GM18861 (cell line): ENCODE data around the gene SEMA6B.
"Not testable (repeated sequence)": the region's sequence is repeated elsewhere in the genome, so short reads cannot be mapped to it uniquely, and the experiment has no call there.

ENCODE experiments used
- ATAC-seq: cut with Tn5 transposase; IDR thresholded peaks from one replicate; pipeline ENCODE4 v1.9.1; 2021; ENCODE audit not compliant: unreplicated experiment

The SEMA6B gene

DNA sequence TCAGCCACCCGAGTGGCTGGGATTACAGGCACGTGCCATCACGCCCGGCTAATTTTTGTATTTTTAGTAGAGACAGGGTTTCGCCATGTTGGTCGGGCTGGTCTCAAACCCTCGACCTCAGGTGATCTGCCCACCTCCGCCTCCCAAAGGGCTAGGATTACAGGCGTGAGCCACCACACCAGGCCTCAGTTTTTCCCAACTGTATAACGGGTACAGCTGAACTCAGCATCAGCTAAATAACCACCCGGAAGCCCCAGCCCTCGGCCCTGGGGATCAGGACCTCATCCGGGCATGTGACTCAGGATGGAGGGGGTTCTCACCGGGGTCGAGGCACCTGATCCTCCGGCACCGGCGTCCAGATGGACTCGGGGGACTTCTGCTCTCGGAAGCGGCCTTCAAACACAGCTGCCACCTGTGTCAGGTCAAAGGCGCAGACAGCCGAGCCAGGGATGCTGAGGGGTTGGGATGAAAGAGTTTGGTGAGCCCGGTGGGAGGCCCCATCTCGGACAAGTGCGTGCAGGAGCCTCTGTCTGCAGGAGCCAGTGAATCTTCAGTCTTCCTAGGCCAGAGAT lies 8.9 kb downstream of the SEMA6B start:
- ATAC-seq: no peak

GRCh38 chr19:4550018-4550417 lies 9.5 kb downstream of the SEMA6B start:
- no peak for ATAC-seq

DNA sequence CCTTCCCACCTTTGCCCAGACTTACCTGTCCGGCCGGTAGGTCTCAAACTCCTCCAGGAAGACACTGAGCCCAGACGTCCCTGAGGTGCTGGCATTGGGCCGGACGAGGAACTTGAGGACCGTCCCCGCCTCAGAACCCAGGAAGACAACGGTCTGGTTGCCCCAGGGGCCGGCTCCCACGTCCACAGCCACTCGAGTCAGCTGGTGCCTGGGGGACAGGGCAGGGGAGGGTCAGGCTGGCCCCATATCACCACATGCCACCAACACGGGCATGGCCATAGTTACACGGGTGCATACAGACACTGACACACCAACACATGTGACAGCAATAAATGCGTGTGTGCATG lies 11.3 kb downstream of the SEMA6B start:
- no peak for ATAC-seq

- ATAC-seq: no peak
Observed at GRCh38 chr19:4547303-4548237, 11.9 kb downstream of the SEMA6B start.

DNA sequence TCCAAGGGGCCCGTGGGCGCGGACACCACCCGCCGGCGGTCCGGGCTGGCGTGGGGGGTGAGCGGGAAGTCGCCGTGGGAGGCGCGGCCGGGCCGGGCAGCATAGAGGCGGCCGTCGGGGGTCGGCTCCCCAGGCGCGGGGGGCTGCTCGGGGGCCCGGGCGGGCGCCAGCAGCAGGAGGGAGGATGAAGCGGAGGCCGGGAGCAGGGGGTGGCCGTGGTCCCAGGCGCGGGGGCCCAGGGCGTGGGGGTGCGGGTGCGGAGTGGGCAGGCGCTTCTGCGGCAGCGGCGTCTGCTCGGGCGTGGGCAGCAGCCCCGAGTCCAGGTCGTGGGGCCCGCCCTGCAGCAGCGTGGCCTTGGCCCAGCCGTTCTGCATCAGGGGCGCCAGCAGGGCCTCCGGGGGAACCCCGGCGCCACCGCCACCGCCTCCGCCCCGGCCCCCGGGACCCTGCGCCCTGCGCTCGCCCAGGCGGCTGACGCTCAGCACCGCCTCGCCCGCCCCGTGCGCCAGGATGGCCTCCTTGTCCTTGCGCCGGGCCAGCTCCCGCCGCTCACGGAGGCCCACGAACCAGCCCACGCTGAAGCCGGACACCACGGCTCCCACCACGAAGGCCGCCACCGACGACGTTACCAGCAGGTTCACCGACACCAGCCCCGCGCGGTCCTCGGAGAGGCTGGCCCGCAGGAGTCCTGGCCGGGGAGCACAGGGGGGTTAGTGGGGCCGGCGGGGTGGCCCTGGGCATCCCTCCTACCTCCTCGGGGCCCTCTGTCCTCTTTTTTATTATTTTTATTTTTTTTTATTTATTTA lies 15.4 kb downstream of the SEMA6B start:
- ATAC-seq: no peak

DNA sequence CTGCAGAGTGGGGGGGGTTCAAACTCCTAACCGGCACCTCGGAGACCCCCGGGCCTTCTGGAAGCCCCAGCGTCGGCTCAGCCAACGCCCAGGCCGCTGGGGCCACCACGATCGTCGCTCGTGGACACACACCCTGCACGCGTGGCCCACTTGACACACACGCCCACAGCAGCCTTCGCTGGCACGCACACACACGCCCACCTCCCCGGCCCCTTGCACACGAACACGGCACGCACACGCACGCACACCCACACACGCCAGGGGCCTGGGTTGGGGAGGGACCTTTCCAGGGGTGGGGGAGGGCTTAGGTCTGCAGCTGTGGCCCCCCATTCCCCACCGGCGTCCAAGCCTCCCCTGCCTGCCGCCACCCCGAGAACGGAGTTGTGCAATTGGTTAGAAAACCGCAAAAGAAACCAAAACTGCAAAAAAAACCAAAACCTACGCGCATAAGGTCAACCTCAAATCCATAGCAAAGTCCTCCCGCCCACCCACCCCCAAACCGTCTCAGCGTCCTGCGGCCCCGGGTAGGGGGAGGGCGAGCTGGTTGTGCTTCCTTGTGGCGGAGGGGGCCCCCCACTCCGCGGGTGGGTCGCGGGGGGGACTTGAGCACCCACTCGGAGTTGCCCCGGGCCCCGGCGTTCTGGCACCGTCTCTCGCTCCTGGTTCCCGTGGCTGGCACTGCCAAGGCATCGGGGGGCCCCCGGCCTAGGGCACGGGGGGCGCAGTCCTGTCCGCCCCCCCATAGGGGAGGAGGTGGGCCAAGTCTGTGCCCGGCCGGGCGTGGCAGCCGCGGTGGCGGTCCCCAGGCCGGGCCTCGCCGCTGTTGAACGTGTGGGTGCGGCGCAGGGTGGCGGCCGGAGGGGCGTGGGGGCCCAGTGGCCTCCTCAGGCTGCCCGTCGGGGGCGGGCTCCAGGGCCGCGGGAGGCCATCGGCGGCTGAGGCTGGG lies 16.3 kb downstream of the SEMA6B start:
- no peak for ATAC-seq

GRCh38 chr19:4541806-4542145 lies 17.7 kb downstream of the SEMA6B start:
- ATAC-seq: not testable (repeated sequence)

DNA sequence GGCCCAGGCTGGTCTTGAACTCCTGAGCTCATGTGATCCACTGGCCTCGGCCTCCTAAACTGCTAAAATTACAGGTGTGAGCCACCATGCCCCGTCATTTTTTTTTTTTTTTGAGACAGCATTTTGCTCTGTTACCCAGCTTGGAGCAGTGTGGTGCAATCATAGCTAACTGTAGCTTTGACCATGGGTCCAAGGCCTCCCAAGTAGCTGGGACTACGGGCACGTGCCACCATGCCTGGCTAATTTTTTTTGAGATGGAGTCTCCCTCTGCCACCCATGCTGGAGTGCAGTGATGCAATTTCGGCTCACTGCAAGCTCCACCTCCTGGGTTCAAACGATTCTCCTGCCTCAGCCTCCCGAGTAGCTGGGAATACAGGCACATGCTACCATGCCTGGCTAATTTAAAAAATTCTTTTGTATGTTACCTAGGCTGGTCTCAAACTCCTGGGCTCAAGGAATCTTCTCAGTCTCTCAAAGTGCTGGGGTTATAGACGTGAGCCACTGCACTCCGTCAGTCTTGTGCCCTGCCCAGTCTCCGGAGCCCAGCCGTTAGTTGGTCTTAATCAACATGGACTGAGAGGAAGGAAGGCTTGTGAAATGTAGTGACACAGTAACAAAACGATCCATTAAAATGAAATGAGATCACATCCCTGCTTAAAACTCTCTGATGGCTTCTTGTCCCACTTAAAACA lies 18.2 kb downstream of the SEMA6B start:
- no peak for ATAC-seq

DNA sequence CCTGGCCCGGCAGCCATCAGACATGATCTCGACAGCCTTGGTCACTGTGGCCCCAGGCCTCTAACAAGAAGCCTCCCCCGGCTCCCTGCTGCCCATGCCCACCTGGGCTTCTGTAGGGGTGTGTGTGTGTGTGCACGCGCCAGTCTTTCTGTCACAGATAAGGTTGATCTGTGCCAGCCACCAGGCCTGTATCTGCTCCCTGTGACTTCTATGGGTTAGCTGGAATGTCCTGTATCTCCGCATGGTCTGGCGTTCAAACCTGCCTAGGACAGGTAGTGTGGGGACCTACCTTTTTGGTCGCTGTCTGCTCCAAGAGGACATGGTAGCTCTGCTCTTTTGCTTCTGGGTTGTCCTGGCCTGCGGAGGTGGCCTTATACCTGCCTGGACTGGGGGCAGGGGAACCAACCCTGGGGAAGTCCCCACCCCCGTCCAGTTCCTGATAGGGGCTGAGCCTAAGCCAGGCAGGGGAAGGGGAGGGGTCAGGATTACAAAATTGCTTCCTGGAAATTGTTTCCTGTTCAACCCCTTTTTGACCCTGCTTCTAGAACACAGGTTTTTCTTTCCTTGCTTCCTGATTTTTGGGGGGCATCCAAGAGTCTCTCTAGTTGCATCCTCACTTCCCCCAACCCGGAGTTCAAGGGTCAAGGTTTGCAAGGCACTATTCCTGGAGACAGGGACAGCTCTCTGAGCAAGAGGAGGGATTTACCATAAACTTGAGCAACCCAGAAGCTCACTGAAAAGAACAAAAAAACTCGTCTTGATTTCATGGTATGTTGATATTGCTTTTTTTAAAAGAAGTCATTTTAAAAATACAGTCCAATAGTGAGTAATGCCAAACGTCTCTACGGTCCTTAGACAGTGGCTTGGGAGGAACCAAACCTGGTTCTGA lies 19.5 kb downstream of the SEMA6B start, which contains the start of gene LRG1:
Gene LRG1 (minus strand): TSS at position 344 of the 889 bp plus-strand sequence. CDS start 23 bp downstream, at position 321.
- no peak for ATAC-seq

- no peak for ATAC-seq
Observed at GRCh38 chr19:4539169-4539692, 20.3 kb downstream of the SEMA6B start.

- ATAC-seq: no peak
Observed at GRCh38 chr19:4538601-4538954, 20.9 kb downstream of the SEMA6B start.

- ATAC-seq: no peak
Observed at GRCh38 chr19:4537953-4538600, 21.4 kb downstream of the SEMA6B start.

DNA sequence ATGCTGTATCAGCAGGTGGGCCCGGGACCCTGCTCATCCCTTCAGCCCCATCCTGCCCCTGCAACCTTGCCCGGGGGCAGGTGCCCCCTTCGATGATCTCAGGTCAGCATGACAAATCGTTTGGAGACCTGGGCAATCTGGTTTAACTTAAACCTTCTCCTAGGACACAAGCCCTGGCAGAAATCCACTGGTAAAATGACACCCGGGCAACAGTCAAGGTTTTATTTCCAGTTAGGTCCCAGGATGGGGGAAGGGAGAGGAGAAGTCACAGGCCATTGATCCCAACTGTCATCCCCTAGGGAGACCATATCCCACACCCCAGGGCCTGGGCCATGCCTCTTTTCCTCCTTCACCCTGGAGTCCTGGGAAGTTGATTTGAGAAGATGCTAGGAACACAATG lies 22.7 kb downstream of the SEMA6B start:
- no peak for ATAC-seq

- ATAC-seq: no peak
Observed at GRCh38 chr19:4534836-4535658, 24.4 kb downstream of the SEMA6B start, which contains the start of gene PLIN5. Gene PLIN5 (minus strand): TSS chr19:4535224. CDS start chr19:4534074, 1,150 bp downstream.

DNA sequence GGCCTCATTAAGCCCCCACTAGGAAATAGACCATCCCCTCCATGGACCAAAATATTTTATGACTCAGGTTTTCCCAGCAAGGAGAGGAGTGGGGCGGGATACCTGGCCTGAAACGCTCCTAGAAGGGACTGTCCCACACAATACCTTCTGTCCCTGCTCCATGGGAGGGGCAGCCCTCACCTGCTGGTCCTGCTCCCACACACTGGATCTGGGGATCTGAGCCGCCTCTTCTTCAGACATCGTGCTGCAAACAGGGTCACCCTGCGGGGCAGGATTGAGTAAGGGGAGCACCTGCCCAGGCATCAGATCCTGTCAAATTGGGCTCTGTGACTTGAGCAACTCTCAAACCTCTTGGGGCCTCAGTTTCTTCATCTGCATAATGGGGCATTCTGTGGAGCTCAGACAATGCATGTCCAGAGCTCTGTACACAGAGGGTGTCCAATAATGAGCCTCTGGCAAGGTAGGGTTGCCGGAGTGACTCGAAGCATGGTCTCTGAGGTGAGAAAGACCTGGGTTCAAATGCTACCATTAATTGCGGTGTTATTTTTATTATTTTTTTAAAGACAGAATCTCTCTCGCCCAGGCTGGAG lies 25.6 kb downstream of the SEMA6B start:
- ATAC-seq: no peak

DNA sequence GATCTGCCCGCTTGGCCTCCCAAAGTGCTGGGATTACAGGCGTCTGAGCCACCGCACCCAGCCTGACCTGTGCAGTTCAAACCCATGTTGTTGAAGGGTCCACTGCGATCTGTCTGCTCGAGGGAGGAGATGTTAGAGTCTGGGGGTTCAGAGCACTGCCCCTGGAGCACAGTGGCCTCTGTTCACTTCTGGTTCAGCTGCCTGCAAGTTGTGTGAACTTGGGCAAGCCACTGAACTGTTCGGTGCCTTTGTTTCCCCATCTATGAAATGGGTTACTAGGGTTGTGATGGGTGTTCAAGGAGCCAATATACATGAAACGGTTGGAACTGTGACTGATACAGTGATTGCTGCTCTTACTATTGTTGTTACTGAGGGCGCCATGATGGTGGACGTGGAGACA lies 26.1 kb downstream of the SEMA6B start:
- ATAC-seq: no peak

DNA sequence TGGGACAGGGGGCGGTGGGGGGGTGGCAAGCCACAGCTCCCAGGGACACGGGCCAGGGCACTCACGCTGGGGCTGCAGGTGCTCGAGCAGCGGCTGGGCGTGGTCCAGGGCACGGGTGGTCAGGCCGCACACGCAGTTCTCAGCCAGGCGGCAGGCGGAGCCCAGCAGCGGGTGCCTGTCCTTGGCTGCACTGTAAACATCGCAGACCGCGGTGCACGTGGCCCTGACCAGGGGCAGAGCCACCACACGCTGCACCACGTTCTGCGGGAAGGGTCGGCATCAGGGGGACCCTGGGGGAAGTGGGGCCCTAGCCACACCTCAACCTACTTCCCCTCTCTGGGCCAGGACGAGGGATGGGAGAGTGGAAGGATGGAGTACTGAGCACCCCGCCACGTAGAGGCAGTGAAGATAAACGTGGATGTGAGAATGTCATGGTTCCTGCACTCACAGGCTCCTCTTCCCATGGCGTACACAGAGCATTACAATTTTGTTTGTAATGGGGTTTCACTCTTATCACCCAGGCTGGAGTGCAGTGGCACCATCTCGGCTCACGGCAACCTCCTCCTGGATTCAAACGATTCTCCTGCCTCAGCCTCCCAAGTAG lies 27.8 kb downstream of the SEMA6B start:
- ATAC-seq: no peak
